AG09309 (cell line): Measurements from ENCODE around the gene TEKTIP1.
A peak's percentile ranks its signal among the peaks of the same experiment; 100 is the strongest.

Experiments
- DNase-seq: peaks from one replicate; pipeline ENCODE4 v3.0.0-alpha.2; 2010; ENCODE audit warnings: low read depth
- H3K4me3 ChIP-seq: 2 replicates; pipeline ENCODE4 v1.5.1; 2011; ENCODE audit warnings: mild to moderate bottlenecking, low read depth, low read length, moderate library complexity; ENCODE audit not compliant: control insufficient read depth
- TF ChIP-seq, protein P1 (sequence below): IDR thresholded peaks from 2 replicates; pipeline ENCODE4 v1.5.1; 2011; ENCODE audit warnings: mild to moderate bottlenecking, low read depth, low read length, inconsistent platforms; ENCODE audit not compliant: insufficient read depth, control insufficient read depth; ENCODE audit errors: missing control alignments

Gene TEKTIP1

DNA sequence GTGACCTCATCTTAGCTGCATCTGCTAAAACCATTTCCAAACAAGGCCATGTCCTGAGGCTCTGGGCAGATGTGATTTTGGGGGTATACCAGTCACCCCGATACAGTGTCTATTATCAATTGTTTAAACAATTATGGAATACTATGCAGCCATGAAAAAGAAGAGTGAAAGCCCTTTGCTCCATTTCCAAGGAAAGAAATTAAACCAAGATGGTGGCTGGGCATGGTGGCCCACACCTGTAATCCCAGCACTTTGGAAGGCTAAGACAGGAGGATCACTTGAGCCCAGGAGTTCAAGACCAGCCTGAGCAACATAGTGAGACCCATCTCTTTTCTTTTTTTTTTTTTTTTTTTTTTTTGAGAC is 763 bp downstream of the TEKTIP1 start:
- TF ChIP-seq, protein P1, sequence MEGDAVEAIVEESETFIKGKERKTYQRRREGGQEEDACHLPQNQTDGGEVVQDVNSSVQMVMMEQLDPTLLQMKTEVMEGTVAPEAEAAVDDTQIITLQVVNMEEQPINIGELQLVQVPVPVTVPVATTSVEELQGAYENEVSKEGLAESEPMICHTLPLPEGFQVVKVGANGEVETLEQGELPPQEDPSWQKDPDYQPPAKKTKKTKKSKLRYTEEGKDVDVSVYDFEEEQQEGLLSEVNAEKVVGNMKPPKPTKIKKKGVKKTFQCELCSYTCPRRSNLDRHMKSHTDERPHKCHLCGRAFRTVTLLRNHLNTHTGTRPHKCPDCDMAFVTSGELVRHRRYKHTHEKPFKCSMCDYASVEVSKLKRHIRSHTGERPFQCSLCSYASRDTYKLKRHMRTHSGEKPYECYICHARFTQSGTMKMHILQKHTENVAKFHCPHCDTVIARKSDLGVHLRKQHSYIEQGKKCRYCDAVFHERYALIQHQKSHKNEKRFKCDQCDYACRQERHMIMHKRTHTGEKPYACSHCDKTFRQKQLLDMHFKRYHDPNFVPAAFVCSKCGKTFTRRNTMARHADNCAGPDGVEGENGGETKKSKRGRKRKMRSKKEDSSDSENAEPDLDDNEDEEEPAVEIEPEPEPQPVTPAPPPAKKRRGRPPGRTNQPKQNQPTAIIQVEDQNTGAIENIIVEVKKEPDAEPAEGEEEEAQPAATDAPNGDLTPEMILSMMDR: no peak
- DNase-seq: no peak
- H3K4me3 ChIP-seq: no peak overlapping the region

- no peak overlapping the region for H3K4me3 ChIP-seq
- TF ChIP-seq, protein P1: no peak
- no peak for DNase-seq
These were observed 4.4 kb downstream of the TEKTIP1 start for GRCh38 chr19:3543150-3544057.

DNA sequence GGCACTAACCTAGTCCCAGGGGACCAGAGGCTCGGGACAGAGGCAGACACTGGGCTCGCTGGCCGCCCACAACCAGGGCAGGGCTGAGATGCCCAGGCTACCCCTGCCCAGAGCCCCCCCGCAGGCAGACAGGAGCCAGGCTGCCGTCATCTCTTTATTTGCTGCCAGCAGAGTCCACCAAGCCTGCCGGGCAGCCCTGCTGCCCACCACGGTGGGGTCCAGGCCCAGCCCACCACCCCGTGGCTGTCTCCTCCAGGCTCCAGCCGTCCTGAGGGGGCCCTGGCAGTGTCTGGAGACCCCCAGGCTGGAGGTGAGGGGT is 5.0 kb downstream of the TEKTIP1 start:
- DNase-seq: no peak
- TF ChIP-seq, protein P1: no peak
- H3K4me3 ChIP-seq: no peak overlapping the region

DNA sequence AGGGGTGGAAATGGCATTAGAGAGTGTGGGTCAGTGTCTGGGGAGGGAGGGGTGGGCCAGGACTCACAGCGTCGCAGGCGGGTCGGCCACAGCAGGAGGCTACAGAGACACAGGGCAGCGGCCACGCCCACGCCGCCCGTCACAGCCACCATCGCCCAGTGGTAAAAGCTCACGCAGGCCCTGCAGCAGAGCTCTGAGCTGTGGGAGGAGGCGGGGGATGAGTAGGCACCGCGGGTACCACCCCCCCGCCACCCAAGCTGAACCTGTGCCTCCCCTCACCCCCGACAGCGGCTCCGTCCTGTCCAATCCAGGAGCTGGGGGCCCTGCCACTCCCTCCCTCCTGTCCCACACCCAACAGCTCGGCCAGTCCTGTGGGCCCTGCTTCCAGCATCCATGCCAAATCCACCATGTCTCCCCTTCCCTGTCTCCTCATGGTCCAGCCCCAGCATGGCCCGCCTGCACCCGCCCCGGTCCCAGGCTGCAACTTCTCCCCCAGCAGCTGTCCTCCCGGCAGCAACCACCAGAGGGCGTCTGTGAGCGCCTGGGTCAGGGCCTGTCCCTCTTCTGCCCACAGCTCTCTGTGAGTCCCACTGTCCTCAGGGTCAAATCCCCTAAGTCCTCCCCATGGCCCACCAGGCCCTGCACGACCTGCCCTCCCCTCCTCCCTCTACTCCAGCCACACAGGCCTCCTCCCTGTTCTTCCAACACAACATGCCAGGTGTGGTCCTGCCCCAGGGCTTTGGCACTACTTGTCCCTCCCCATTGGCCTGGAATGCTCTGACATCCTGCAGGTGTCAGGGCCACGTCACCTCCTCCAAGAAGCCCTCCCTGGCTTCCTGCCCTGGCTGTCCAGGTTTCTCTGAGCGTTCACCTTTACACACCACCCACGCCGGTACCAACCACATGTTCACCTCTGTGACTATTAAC is 6.0 kb downstream of the TEKTIP1 start:
- TF ChIP-seq, protein P1: peak; percentile 97
- H3K4me3 ChIP-seq: no peak overlapping the region
- no peak for DNase-seq

GRCh38 chr19:3545669-3546034 is 6.7 kb downstream of the TEKTIP1 start:
- TF ChIP-seq, protein P1: no peak
- H3K4me3 ChIP-seq: no peak overlapping the region
- no peak for DNase-seq

DNA sequence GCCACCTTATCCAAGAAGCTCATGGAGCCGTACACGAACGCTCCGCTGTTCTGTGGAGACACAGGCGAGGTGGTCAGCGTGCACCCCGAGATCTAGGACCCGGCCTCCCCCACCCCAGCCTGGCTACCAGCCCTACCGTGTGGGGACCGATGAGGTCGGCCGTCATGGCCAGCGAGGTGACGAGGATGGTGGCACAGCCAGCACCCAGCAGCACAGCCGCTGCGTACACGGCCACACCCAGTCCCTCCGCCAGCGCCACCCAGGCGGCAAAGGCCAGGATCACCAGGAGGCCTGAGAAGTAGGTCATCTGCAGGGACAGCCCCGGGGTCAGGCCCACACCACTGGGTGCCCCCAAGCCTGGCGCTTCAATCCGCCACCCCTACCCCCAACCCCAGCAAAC is 7.1 kb downstream of the TEKTIP1 start:
- no peak for DNase-seq
- H3K4me3 ChIP-seq: no peak overlapping the region
- TF ChIP-seq, protein P1: no peak
